H1 (cell line): Measurements from ENCODE around the gene ANAPC15.

Source experiments
- BACH1 ChIP-seq: IDR thresholded peaks from 2 replicates; pipeline ENCODE4 v1.6.1; 2012; ENCODE audit warnings: low read length, improper control_type of control experiment
- CTCF ChIP-seq, 3 experiments: IDR thresholded peaks; 1 replicate in 2 of 3; 2 replicates in 1 of 3; pipeline versions ENCODE4 v1.5.1 to v1.6.1; 2011; ENCODE audit warnings: low read length in 3 of 3, mild to moderate bottlenecking in 3 of 3, inconsistent platforms in 2 of 3, low read depth in 1 of 3, moderate library complexity in 1 of 3; ENCODE audit not compliant: insufficient read depth in 1 of 3; ENCODE audit errors: control extremely low read depth in 1 of 3
- EGR1 ChIP-seq: IDR thresholded peaks from 2 replicates; pipeline ENCODE4 v1.6.1; 2011; ENCODE audit warnings: low read depth, low read length, borderline replicate concordance
- EP300 ChIP-seq, 2 experiments: IDR thresholded peaks; 1 replicate in 1 of 2; 2 replicates in 1 of 2; pipeline ENCODE4 v1.6.1; 2011 to 2012; ENCODE audit warnings: low read depth in 2 of 2, low read length in 2 of 2, mild to moderate bottlenecking in 2 of 2, borderline replicate concordance in 1 of 2, inconsistent platforms in 1 of 2, moderate library complexity in 1 of 2
- POLR2A ChIP-seq, 2 experiments: IDR thresholded peaks; 1 replicate in 1 of 2; 2 replicates in 1 of 2; pipeline ENCODE4 v1.6.1; 2011; ENCODE audit warnings: low read depth in 2 of 2, low read length in 2 of 2, mild to moderate bottlenecking in 2 of 2; ENCODE audit errors: control extremely low read depth in 1 of 2
- POLR2AphosphoS5 ChIP-seq: IDR thresholded peaks from 2 replicates; pipeline ENCODE4 v1.6.1; 2011; ENCODE audit warnings: low read depth, low read length
- RAD21 ChIP-seq, 2 experiments: IDR thresholded peaks in 1 of 2; conservative IDR thresholded peaks in 1 of 2; 2 replicates each; pipeline ENCODE4 v1.6.1; 2011; ENCODE audit warnings: low read depth in 2 of 2, low read length in 2 of 2, improper control_type of control experiment in 1 of 2, inconsistent platforms in 1 of 2, mild to moderate bottlenecking in 1 of 2, moderate library complexity in 1 of 2
- SP1 ChIP-seq: IDR thresholded peaks from 2 replicates; pipeline ENCODE4 v1.6.1; 2011; ENCODE audit warnings: low read depth, low read length
- TAF7 ChIP-seq: optimal IDR thresholded peaks from 2 replicates; pipeline ENCODE3; 2011; ENCODE audit warnings: low read depth, mild to moderate bottlenecking, inconsistent platforms, low read length, moderate library complexity, borderline replicate concordance
- TCF12 ChIP-seq: IDR thresholded peaks from 2 replicates; pipeline ENCODE4 v1.6.1; 2011; ENCODE audit warnings: low read depth, mild to moderate bottlenecking, low read length
- ZNF274 ChIP-seq: IDR thresholded peaks from 2 replicates; pipeline ENCODE4 v1.7.0; 2012; ENCODE audit warnings: low read length, borderline replicate concordance; ENCODE audit errors: extremely low read depth

GRCh38 chr11:72127923-72128322 is 15.4 kb upstream of the ANAPC15 start:
- TF ChIP-seq RAD21 (IDR thresholded peaks at IDR 0.05 in 1 of 2, conservative IDR thresholded peaks at IDR 0.05 in 1 of 2; ENCODE audit: low read depth in 2 of 2, low read length in 2 of 2), result no peak
- TF ChIP-seq EGR1, result no peak
- no peak for TF ChIP-seq POLR2A (IDR thresholded peaks at IDR 0.05; ENCODE audit: control extremely low read depth in 1 of 2, low read depth in 2 of 2, low read length in 2 of 2)
- TF ChIP-seq CTCF (IDR thresholded peaks at IDR 0.05; ENCODE audit: control extremely low read depth in 1 of 3, insufficient read depth in 1 of 3, low read depth in 1 of 3, low read length in 3 of 3), result no peak
- no peak for TF ChIP-seq EP300 (IDR thresholded peaks at IDR 0.05; ENCODE audit: borderline replicate concordance in 1 of 2, low read depth in 2 of 2, low read length in 2 of 2)
- no peak for TF ChIP-seq TAF7
- TF ChIP-seq TCF12, result no peak
- TF ChIP-seq SP1, result no peak
- no peak for TF ChIP-seq BACH1
- TF ChIP-seq POLR2AphosphoS5, result no peak
- no peak for TF ChIP-seq ZNF274
